A172 (cell line): ENCODE data around the gene NRG4. TPM values are rescaled to one million over a fixed set of nuclear protein-coding genes. Genes with fewer than 3 reads are reported as not detected.
"Not testable (repeated sequence)": the region's sequence is repeated elsewhere in the genome, so short reads cannot be mapped to it uniquely, and the experiment has no call there.

ENCODE experiments used
- DNase-seq: peaks from one replicate; pipeline ENCODE4 v3.0.0-alpha.2; 2015; ENCODE audit warnings: low spot score
- total RNA-seq: library from RNA; depleted of rRNA; stranded (reverse); fragments of >200 nt; shearing (Covaris generic); gene quantifications from 2 replicates; pipeline ENCODE4 v1.2.3, GENCODE V29; 2014; rRNA removed

NRG4 gene
- total RNA-seq, 1 experiment from 2014 or later, result not detected

DNA sequence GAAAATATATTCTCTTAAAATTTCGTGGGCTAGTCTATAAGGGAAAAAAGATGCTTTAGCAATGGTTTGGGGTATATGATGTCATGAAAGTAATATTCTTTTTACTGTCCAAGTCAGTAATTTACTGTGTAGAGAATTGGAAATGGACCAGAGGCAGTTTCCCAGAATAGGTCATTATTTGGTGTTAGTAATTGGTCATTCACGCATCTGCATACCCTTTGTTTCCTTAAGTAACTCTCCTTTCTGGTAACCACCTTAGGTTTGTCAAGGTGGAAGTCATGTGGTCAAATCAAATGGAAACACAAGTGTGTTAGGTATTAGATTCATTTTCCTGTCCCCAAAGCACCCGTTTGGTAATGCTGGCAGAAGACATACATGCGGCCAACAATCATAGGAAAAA, 84.6 kb downstream of the NRG4 start:
- no peak for DNase-seq

DNA sequence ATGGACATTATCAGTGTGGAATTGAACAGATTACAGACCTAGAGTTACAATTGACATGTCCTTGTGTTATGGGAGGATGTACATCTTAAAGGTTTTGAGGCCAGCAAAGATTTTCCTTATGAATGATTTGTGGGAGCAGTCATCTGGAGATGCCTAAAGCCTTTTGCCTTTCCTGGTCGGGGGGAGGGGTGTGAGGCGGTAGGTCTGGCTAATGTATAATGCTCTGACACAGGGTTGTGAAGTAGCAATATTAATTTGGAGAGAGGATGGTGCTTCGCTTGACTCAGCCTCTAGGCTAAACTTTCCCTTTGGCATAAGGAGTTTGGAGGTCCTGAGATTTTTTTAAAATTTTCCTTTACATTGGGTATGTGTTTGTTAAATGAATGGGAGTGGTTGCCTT, 85.3 kb downstream of the NRG4 start:
- DNase-seq, result no peak

DNA sequence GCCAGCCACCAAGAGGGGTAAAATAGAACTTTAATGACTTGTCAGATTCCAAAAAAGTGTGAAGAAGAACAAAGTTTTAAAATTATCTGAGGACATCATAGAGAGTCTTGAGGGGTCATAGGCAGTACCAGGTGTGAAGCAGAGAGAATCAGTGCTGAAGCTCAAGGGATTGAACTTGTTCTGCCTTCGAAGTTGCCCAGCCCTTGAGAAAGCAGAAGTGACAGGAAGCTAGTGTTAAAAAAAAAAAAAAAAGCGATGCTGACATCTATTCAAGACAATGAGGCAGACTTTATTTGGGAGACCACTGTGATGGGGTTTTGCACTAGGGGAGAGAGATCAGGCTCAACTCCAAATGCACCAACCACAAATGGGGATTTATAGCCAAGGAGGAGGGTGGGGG, 86.8 kb downstream of the NRG4 start:
- no peak for DNase-seq

DNA sequence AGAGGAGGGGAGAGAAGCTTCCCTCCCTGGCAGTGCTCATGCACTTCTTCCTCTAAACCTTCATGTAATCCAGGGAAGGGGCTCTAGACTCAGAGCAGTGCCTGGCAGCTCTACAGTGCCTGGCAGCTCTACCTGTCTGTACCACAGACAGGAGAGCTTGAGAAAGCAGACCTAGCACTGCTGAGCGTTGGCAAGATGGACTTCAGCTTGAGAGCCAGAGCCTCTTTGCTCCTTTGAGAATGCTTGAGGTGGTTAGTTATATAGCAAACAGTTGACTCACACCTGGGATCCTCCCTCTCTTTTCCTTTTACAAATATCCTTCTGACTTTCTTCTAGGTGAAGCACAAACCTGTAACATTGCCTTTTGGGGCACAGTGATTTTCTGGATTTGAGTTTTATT, 87.6 kb downstream of the NRG4 start:
- DNase-seq, result no peak

DNA sequence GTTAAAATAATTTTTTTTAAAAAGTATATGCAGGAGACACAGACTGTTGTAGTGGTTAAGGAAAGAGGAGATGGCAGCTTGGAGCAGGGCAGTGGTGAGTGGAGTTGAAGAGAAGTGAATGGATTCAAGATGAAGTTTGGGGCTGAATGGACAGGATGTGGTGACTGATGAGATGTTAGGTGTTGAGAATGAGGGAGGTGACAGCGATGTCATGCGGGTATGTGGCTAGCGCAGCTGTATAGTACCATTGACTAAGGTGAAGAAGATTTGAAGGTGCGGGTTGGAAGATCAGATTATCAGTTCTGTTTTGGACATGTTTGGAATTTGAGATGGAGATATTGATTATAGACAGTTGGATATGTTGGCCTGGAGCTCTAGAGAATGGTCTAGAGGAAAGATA, 88.5 kb downstream of the NRG4 start:
- no peak for DNase-seq

DNA sequence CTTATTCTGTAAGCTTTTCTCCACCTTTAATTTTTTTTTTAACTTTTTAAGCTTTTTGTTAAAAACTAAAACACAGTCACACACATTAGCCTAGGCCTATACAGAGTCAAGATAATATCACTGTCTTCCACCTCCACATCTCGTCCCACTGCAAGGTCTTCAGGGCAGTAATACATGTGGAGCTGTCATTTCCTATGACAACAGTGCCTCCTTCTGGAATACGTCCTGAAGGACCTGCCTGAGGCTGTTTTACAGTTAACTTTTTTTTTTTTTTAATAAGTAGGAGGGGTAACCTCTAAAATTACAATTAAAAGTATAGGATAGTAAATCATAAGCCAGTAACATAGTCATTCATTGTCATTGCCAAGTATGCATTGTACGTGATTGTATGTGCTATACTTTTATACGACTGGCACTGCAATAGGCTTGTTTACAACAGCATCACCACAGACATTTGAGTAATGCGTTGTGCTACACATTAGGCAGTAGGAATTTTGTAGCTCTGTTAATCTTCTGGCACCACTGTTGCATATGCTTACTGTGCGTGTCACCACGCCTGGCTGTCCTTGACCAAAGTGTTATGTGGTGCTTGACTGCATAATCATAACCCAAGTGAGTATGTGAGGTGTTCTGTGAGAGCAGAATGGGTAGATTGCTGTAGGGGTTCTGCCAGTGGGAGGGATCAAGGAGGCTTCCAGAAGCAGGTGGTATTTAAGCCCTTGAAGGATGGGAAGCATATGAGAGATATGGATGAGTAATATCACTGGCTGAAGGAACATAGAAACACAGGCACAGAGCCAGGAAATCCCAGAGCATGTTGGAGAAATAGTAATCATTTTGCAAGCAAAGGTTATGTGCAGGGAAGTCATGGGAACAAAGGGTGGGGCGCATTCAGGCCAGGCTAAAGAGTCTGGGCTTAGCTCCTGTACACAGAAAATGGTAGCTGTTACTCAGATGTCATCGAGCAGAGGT, 90.2 kb downstream of the NRG4 start:
- DNase-seq, result peak; percentile 46

DNA sequence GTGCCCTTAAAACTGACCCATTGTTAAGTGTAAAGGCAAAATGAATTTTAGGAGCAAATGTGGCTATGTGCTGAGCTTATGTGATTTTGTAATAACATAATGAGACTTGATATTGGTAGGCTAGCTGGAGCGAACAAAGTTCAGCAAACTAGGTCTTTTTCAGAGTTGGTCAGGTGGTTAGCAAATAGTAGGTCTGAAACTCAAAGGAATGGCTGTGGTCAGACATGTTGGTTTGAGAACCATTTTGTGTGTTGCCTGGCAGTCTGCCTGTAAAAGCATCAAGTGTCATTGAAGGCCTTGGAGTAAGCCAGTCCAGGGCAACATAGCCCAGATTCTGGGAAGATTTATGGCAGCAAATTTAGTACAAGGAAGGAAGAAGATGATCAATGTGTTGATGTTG, 92.1 kb downstream of the NRG4 start:
- DNase-seq, result no peak

DNA sequence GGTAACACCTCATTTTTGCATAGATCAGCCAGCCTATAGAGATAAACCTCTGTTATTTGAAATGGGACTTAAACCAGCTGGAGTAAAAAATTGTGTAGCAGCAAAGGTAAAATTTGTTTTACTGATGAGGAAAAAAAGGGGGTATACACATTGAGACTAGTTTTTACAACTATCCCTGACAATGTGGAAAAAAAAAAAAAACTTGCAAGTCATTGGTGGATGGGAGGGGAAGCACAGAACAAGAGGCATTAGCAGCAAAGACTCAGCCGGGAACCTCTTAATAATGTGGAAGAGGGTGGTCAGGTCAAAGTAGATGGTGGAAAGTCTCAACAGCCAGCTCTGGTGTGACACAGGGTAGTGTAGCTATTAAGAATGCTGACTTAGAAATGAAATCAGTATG, 94.1 kb downstream of the NRG4 start:
- DNase-seq, result no peak

DNA sequence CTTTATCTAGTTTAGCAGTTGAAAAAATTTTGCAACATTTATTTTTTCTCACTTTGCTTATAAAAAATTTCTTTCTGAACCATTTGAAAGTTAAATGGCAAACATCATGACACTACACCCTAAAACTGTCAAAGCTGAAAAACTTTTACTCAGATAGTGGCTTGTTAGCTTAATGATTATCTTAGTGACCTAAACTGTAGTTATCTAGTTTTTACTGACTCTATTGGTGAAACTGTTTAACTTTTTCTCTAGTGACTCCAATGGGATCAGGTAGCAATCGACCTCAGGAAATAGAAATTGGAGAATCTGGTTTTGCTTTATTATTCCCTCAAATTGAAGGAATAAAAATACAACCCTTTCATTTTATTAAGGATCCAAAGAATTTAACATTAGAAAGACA, 95.2 kb downstream of the NRG4 start:
- DNase-seq, result no peak

DNA sequence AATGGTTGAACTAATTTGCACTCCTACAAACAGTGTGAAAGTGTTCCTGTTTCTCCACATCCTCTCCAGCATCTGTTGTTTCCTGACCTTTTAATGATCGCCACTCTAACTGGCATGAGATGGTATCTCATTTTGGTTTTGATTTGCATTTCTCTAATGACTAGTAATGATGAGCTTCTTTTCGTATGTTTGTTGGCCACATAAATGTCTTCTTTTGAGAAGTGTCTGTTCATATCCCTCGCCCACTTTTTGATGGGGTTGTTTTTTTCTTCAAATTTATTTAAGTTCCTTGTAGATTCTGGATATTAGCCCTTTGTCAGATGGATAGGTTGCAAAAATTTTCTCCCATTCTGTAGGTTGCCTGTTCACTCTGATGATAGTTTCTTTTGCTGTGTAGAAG, 101.9 kb downstream of the NRG4 start:
- DNase-seq, result not testable (repeated sequence)

DNA sequence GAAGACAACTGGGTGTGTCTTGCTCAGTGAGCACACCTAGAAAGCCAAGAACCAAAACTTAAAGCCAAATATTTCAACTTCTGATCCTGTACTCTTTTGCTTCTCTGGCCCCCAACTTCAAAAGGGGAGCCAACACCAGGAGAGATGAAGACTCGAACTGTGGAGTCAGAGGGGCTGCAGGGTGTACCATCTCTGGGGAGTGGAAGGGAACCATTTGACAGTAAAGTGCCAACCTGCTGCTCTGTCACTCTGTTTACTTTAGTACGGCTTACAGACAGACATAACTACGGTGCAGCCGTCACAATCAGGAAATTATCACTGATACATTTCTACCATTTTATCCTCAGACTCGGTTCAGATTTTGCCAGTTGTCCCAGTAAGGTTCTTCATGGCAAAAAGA, 107.0 kb downstream of the NRG4 start:
- DNase-seq, result no peak

DNA sequence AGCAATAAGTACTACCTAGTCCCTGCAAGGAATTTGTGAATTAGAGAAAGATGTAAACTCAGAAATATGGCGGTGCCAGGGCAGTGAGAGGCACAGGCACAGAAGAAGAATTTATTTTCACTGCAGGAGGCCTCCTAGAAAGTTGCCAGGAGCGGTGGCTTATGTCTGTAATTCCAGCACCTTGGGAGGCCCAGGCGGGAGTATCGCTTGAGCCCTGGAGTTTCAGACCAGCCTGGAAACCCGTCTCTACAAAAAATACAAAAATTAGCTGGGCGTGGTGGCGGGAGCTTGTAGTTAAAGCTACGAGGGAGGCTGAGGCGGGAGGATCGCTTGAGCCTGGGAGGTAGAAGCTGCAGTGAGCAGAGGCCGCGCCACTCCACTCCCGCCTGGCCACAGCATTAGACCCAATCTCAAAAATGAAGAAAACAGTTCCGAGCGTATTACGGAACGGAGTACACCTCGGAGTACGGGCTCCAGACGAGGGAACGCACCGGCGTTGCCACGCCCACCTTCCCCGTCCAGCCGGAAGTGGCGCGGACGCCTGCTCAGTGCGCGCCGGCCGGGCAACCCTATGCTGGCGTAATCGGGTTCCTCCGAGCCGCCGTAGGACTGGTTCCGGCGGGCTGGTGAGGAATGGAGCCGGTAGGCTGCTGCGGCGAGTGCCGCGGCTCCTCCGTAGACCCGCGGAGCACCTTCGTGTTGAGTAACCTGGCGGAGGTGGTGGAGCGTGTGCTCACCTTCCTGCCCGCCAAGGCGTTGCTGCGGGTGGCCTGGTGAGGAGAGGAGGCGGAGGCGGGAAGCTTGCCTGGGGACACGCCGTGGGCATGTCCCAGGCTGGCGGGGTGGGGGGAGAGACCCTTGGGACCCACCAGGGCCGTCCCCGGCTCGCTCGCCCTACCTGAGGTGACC, 108.6 kb downstream of the NRG4 start, which contains the start of gene FBXO22:
FBXO22 (plus strand) TSS at position 548 of the 909 bp plus-strand sequence; CDS start at position 634, 86 bp downstream.
- DNase-seq, result peak; percentile 71

DNA sequence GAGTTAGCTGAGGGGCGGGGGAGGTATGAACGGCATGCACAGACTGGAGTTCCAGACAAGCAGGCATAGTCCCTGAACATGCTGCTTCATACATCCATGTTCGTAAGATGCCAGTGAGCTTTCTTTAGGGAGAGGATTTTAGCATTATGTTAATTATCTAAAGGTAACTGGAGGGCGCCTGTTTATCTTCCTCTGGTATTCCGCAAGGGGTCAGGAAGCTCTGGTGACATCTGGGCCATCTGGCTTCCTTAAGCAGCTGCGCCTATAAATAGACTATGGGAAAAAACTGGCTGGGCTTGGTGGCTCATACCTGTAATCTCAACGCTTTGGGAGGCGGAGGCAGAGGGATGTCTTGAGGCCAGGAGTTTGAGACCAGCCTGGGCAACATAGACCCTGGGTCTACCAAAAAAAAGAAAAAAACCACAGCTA, 110.1 kb downstream of the NRG4 start:
- peak; percentile 9 for DNase-seq

DNA sequence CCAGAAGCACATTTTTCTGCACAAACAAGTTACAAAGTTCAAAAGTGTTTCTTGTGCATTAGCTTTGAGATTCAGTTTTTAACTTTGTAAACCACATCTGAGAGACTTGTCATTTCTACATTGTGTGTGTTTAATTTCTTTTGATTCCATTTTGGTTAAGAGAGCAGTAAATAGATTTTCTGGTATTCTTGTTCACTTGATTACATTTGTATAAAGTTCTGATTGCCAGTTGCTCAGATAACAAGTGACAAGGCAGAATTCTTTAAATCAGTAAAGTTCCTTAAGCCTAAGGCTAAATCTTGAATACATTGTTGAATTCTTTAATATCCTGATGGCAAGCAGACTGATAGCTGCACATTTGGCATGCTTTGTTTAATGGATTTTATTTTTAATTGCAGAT, 111.6 kb downstream of the NRG4 start:
- no peak for DNase-seq

DNA sequence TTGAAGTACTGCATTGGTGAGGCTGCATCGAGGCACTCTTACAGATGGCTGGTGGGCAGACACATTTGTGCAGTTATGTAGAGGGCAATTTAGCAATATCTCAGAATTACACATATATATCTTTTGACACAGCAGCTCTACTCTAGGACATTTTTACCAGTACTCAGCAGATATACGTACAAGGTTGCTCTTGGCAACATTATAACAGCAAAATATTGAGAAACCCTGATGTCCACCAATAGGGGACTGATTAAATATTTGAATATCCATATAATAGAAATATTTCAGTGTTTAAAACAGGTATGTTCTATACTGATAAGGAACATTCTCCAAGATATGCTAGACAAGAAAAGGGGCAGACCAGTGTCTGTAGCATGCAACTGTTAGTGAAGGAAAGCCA, 116.5 kb downstream of the NRG4 start:
- DNase-seq, result no peak

DNA sequence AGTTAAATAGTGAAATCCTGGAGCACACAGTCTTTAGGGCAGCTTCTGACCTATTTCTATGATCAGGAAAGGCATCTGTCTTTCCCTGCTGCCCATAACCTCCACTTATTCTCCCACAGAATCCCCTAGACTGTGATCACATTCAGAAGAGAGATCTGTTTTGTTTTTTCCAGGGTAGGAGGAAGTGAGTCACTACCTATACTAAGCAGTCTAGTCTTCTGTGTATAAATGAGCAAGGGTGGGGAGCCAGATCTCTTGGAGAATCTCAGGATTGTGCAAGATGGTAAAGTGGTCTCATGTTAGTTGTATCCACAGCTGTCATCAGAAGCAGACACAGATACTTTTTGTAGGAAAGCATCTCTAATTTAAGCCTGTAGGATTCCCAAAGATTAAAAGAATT, 120.3 kb downstream of the NRG4 start:
- DNase-seq, result peak; percentile 69

Other genes starting within 250 kb of the NRG4 start
- gene UBE2Q2, start 169.0 kb downstream of the NRG4 start, total RNA-seq, result 36.6 and 36.9 TPM in 2 replicates
- gene FBXO22, start 108.5 kb downstream of the NRG4 start, total RNA-seq, result 57.2 and 79.4 TPM in 2 replicates
- 0.48 and 1.1 TPM in 2 replicates for gene TMEM266, start 47.6 kb upstream of the NRG4 start, total RNA-seq